ENCODE results near the gene PAFAH1B2. TPM values are rescaled to one million over a fixed set of nuclear protein-coding genes. Genes with fewer than 3 reads are reported as not detected.
A peak's percentile ranks its signal among the peaks of the same experiment; 100 is the strongest.

The PAFAH1B2 gene
- total and polyA plus RNA-seq, 2 experiments from 2014 or later, result 87.5 to 148 TPM

GRCh38 chr11:117107701-117108590 is 36.1 kb upstream of the PAFAH1B2 start:
- no peaks in the 10 kb centered on the region for H3K79me2 ChIP-seq (replicated peaks; ENCODE audit: insufficient read depth)
- no peak overlapping the region for H3K4me3 ChIP-seq
- Mint-ChIP-seq H3K27ac (no peak overlapping the region), H3K36me3 (ENCODE audit: low read depth) (no peaks in the 10 kb centered on the region), H3K4me1 (no peaks in the 10 kb centered on the region), H3K9me3 (peaks cover 6% of the 10 kb centered on the region; the same call in 1 of the 3 replicates), H3K27me3 (ENCODE audit: insufficient read depth, low read depth, poor library complexity) (peaks cover 7% of the 10 kb centered on the region), H3K4me3 (no peak overlapping the region)
- no peaks in the 10 kb centered on the region for H3K4me1 ChIP-seq (ENCODE audit: insufficient read depth)
- no peak overlapping the region for H3K4me2 ChIP-seq
- H3K27me3 ChIP-seq (ENCODE audit: insufficient read depth), result no peaks in the 10 kb centered on the region
- no peak for TF ChIP-seq JUNB (IDR thresholded peaks at IDR 0.05; ENCODE audit: unreplicated experiment)
- ATAC-seq, result no peak
- no peak for DNase-seq (ENCODE audit: low spot score)
- no peaks in the 10 kb centered on the region for H4K20me1 ChIP-seq (replicated peaks; ENCODE audit: insufficient read depth)
- no peaks in the 10 kb centered on the region for H3K36me3 ChIP-seq (ENCODE audit: insufficient read depth)
- H3K27ac ChIP-seq (ENCODE audit: low read depth), result no peak overlapping the region
- no peaks in the 10 kb centered on the region for H3F3A ChIP-seq (replicated peaks; ENCODE audit: low read depth)
- H3K9me2 ChIP-seq (ENCODE audit: insufficient read depth), result no peaks in the 10 kb centered on the region
- H2AFZ ChIP-seq, result no peak overlapping the region

DNA sequence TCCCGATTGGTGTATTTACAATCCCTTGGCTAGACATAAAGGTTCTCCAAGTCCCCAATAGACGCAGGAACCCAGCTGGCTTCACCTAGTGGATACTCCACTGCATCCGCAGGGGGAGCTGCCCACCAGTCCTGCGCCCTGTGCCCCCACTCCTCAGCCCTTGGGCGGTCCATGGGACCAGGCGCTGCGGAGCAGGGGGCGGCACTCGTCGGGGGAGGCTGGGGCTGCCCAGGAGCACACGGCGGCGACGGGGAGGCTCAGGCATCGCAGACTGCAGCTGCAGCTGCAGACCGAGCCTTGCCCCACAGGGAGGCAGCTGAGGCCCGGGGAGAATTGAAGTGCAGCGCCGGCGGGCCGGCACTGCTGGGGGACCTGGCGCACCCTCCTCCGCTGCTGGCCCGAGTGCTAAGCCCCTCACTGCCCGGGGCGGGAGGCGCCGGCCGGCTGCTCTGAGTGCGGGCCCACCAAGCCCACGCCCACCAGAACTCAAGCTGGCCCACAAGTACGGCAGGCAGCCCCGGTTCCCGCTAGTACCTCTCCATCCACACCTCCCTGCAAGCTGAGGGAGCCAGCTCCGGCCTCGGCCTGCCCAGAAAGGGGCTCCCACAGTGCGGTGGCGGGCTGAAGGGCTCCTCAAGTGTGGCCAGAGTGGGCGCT is 33.7 kb upstream of the PAFAH1B2 start:
- Histone ChIP-seq H3K27me3 (ENCODE audit: insufficient read depth) (no peaks in the 10 kb centered on the region), H2AFZ (no peak overlapping the region; the same call in 1 of the 2 replicates), H3K9me2 (ENCODE audit: insufficient read depth) (no peaks in the 10 kb centered on the region), H3K27ac (ENCODE audit: low read depth) (no peak overlapping the region), H4K20me1 (replicated peaks; ENCODE audit: insufficient read depth) (no peaks in the 10 kb centered on the region), H3F3A (replicated peaks; ENCODE audit: low read depth) (no peaks in the 10 kb centered on the region), H3K36me3 (ENCODE audit: insufficient read depth) (no peaks in the 10 kb centered on the region), H3K4me1 (ENCODE audit: insufficient read depth) (no peaks in the 10 kb centered on the region), H3K4me3 (no peak overlapping the region), H3K79me2 (replicated peaks; ENCODE audit: insufficient read depth) (no peaks in the 10 kb centered on the region), H3K4me2 (no peak overlapping the region)
- peak; percentile 51 for ATAC-seq
- H3K27ac Mint-ChIP-seq, result no peak overlapping the region
- DNase-seq (ENCODE audit: low spot score), result peak; percentile 42
- peaks cover 5% of the 10 kb centered on the region for H3K27me3 Mint-ChIP-seq (ENCODE audit: insufficient read depth, low read depth, poor library complexity)
- H3K4me3 Mint-ChIP-seq, result no peak overlapping the region
- H3K9me3 Mint-ChIP-seq, result peaks cover 6% of the 10 kb centered on the region; the same call in 1 of the 3 replicates
- H3K4me1 Mint-ChIP-seq, result no peaks in the 10 kb centered on the region
- H3K36me3 Mint-ChIP-seq (ENCODE audit: low read depth), result no peaks in the 10 kb centered on the region
- TF ChIP-seq JUNB (IDR thresholded peaks at IDR 0.05; ENCODE audit: unreplicated experiment) (no peak), EZH2 (IDR thresholded peaks at IDR 0.05; ENCODE audit: low read depth, unreplicated experiment) (no peak), CREB1 (CRISPR knock-in tag; IDR thresholded peaks at IDR 0.05; ENCODE audit: low read depth) (no peak), STAT1 (IDR thresholded peaks at IDR 0.05; ENCODE audit: unreplicated experiment) (no peak), POLR2AphosphoS5 (IDR thresholded peaks at IDR 0.05; ENCODE audit: low read depth) (no peak), ZNF331 (CRISPR knock-in tag; IDR thresholded peaks at IDR 0.05; ENCODE audit: low read depth) (no peak), ZNF114 (CRISPR knock-in tag; IDR thresholded peaks at IDR 0.05) (no peak)
- TF ChIP-seq, protein P1, sequence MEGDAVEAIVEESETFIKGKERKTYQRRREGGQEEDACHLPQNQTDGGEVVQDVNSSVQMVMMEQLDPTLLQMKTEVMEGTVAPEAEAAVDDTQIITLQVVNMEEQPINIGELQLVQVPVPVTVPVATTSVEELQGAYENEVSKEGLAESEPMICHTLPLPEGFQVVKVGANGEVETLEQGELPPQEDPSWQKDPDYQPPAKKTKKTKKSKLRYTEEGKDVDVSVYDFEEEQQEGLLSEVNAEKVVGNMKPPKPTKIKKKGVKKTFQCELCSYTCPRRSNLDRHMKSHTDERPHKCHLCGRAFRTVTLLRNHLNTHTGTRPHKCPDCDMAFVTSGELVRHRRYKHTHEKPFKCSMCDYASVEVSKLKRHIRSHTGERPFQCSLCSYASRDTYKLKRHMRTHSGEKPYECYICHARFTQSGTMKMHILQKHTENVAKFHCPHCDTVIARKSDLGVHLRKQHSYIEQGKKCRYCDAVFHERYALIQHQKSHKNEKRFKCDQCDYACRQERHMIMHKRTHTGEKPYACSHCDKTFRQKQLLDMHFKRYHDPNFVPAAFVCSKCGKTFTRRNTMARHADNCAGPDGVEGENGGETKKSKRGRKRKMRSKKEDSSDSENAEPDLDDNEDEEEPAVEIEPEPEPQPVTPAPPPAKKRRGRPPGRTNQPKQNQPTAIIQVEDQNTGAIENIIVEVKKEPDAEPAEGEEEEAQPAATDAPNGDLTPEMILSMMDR (conservative IDR thresholded peaks at IDR 0.05; ENCODE audit: low read depth in 2 of 2), result no peak
- TF ChIP-seq, protein P2, sequence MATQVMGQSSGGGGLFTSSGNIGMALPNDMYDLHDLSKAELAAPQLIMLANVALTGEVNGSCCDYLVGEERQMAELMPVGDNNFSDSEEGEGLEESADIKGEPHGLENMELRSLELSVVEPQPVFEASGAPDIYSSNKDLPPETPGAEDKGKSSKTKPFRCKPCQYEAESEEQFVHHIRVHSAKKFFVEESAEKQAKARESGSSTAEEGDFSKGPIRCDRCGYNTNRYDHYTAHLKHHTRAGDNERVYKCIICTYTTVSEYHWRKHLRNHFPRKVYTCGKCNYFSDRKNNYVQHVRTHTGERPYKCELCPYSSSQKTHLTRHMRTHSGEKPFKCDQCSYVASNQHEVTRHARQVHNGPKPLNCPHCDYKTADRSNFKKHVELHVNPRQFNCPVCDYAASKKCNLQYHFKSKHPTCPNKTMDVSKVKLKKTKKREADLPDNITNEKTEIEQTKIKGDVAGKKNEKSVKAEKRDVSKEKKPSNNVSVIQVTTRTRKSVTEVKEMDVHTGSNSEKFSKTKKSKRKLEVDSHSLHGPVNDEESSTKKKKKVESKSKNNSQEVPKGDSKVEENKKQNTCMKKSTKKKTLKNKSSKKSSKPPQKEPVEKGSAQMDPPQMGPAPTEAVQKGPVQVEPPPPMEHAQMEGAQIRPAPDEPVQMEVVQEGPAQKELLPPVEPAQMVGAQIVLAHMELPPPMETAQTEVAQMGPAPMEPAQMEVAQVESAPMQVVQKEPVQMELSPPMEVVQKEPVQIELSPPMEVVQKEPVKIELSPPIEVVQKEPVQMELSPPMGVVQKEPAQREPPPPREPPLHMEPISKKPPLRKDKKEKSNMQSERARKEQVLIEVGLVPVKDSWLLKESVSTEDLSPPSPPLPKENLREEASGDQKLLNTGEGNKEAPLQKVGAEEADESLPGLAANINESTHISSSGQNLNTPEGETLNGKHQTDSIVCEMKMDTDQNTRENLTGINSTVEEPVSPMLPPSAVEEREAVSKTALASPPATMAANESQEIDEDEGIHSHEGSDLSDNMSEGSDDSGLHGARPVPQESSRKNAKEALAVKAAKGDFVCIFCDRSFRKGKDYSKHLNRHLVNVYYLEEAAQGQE (IDR thresholded peaks at IDR 0.05; ENCODE audit: unreplicated experiment), result no peak

All from GM23338 (cell line).